ENCODE data around the gene ANO6. TPM values are rescaled to one million over a fixed set of nuclear protein-coding genes. Genes with fewer than 3 reads are reported as not detected.
"Not testable (repeated sequence)": the region's sequence is repeated elsewhere in the genome, so short reads cannot be mapped to it uniquely, and the experiment has no call there.

Gene ANO6, protein sequence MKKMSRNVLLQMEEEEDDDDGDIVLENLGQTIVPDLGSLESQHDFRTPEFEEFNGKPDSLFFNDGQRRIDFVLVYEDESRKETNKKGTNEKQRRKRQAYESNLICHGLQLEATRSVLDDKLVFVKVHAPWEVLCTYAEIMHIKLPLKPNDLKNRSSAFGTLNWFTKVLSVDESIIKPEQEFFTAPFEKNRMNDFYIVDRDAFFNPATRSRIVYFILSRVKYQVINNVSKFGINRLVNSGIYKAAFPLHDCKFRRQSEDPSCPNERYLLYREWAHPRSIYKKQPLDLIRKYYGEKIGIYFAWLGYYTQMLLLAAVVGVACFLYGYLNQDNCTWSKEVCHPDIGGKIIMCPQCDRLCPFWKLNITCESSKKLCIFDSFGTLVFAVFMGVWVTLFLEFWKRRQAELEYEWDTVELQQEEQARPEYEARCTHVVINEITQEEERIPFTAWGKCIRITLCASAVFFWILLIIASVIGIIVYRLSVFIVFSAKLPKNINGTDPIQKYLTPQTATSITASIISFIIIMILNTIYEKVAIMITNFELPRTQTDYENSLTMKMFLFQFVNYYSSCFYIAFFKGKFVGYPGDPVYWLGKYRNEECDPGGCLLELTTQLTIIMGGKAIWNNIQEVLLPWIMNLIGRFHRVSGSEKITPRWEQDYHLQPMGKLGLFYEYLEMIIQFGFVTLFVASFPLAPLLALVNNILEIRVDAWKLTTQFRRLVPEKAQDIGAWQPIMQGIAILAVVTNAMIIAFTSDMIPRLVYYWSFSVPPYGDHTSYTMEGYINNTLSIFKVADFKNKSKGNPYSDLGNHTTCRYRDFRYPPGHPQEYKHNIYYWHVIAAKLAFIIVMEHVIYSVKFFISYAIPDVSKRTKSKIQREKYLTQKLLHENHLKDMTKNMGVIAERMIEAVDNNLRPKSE
- total RNA-seq = 32.0 and 34.0 TPM in 2 replicates
- long read RNA-seq, full-length matches to known transcripts = 4 of 48 reads
- long read RNA-seq, partial matches to known transcripts = 30 of 48 reads
- long read RNA-seq, other reads (novel, unspliced or antisense) = 14 of 48 reads

DNA sequence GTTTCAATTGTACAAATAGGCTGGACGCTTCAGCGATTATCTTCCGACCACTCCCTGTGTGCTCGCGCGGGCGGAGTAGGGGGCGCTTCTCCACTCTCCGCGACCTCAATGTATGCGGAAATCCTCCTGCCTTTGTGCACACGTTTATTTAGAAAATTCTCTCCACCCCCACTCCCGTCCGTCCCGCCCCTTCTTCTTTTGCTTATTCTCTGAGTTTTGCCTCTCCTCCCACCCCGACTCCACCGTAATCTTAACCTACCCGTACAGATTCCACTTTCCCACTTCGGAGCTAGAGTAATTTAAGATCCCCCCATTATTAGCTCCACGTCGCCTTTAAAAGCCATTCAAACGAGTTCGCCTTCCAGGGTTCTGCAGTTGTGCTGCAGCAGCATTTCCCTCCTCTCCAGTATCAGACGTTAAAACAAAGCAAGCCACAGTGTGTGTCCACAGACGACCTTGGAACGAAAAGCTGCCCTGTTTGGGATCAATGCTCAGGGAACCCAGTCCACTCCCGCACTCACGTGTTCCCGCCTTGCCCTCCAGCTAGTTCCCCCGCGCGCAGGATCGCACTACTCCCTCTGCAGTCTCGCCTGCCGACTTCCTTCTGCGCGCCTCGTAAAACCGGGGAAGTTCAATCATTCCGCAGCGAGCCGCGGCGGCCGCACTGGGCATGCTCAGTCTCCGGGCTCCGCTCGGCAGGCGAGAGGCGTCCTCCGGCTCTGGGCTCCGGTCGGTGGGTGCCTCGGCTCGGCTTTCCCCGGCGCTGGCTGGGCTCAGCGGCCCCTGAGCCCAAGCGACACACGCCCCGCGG, at the start of gene ANO6:
Gene ANO6, plus strand, starts transcription at position 677 of the 811 bp plus-strand sequence. CDS start 227 bp downstream, outside the sequence.
- Mint-ChIP-seq H3K36me3 (ENCODE audit: low read depth) (no peaks in the 10 kb centered on the region), H3K4me1 (peaks cover 51% of the 10 kb centered on the region), H3K9me3 (no peaks in the 10 kb centered on the region), H3K4me3 (peak within 1 kb of the TSS; percentile 99), H3K27me3 (ENCODE audit: low read depth) (no peaks in the 10 kb centered on the region), H3K27ac (ENCODE audit: unreplicated experiment) (peak within 1 kb of the TSS; percentile 99)
- peak; percentile 79 for DNase-seq (ENCODE audit: low read depth, low spot score)
- TF ChIP-seq, protein P1, sequence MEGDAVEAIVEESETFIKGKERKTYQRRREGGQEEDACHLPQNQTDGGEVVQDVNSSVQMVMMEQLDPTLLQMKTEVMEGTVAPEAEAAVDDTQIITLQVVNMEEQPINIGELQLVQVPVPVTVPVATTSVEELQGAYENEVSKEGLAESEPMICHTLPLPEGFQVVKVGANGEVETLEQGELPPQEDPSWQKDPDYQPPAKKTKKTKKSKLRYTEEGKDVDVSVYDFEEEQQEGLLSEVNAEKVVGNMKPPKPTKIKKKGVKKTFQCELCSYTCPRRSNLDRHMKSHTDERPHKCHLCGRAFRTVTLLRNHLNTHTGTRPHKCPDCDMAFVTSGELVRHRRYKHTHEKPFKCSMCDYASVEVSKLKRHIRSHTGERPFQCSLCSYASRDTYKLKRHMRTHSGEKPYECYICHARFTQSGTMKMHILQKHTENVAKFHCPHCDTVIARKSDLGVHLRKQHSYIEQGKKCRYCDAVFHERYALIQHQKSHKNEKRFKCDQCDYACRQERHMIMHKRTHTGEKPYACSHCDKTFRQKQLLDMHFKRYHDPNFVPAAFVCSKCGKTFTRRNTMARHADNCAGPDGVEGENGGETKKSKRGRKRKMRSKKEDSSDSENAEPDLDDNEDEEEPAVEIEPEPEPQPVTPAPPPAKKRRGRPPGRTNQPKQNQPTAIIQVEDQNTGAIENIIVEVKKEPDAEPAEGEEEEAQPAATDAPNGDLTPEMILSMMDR (conservative IDR thresholded peaks at IDR 0.05) = peak; percentile 50

DNA sequence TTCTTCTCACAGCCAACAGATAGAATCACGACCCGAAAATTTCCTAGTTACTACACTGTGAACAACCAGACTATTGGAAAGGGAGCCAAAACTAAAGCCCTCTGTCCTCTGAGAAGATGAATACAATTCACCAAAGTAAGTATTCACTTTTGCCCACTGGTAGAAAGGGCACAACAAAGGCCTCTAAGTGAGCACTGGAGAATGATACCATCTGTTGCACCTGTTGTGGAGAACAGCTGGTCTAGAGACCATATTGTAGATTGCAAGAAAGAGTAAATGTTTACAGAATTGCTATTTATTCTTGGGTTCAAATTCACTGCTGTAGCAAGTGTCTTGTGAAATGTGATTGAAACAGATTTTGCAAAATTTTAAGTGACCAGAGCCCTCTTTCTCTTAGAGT, 46.9 kb upstream of the ANO6 start:
- TF ChIP-seq, protein P1 (conservative IDR thresholded peaks at IDR 0.05) = no peak
- peaks cover 7% of the 10 kb centered on the region for H3K9me3 Mint-ChIP-seq
- H3K4me1 Mint-ChIP-seq = no peaks in the 10 kb centered on the region
- H3K27me3 Mint-ChIP-seq (ENCODE audit: low read depth) = no peaks in the 10 kb centered on the region
- H3K4me3 Mint-ChIP-seq = no peak overlapping the region
- H3K27ac Mint-ChIP-seq (ENCODE audit: unreplicated experiment) = no peak overlapping the region
- peaks cover 3% of the 10 kb centered on the region for H3K36me3 Mint-ChIP-seq (ENCODE audit: low read depth)
- no peak for DNase-seq (ENCODE audit: low read depth, low spot score)

DNA sequence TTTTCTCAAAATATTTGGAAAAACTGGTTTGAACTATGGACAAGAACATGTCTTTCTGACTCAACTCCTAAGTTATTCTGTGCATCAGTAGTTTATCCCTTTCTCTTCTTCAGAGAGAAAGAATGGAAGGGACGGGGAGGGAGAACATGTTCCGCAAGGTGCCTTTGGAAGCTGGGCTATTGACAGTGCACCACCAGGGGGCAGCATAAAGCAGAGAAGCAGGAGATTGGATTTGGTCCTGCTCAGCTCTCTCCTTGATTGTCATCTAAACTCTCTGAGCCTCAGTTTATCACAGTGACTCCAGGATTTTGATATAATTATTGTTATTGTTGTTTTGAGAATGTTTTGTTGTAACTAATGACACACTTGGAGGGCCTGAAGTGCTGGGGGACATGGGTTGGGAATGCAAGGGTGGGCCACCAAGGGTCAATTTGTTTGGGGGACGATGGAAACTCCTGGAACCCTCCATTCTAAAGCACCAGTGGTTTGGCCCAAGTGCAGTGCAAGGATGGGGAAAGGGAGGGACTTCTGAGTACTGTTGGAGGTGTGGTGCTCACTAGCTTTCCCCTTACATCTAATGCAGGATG, 45.3 kb upstream of the ANO6 start:
- H3K27ac Mint-ChIP-seq (ENCODE audit: unreplicated experiment) = no peak overlapping the region
- H3K4me1 Mint-ChIP-seq = no peaks in the 10 kb centered on the region

DNA sequence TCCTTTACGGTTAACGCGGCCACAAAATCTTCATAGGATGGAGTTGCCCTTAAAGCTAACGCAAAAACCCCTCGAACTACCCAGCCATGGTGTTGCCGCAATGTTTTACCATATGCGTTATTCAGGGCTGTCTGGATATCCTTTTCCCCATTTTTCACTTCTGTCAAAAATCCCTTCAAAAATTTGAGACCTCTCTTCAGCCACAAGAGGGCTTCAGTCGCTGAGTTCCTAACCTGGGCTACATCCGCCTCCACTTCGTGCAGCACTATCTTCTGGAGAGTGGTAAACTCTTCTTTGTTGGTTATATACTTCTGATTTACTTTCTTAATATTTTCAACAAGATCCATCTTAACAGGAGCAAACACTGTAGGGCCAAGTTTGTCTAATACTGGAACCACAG, 42.6 kb upstream of the ANO6 start:
- not testable (repeated sequence) for H3K4me3 Mint-ChIP-seq; H3K4me1 Mint-ChIP-seq; H3K27me3 Mint-ChIP-seq (ENCODE audit: low read depth); DNase-seq (ENCODE audit: low read depth, low spot score); H3K27ac Mint-ChIP-seq (ENCODE audit: unreplicated experiment)
- TF ChIP-seq, protein P1 (conservative IDR thresholded peaks at IDR 0.05) = peak; percentile 48
- peaks cover 16% of the 10 kb centered on the region for H3K9me3 Mint-ChIP-seq
- peaks cover 27% of the 10 kb centered on the region for H3K36me3 Mint-ChIP-seq (ENCODE audit: low read depth)

More for the DNA sequence above, 45.3 kb upstream of the ANO6 start:
- Mint-ChIP-seq H3K9me3 (peaks cover 8% of the 10 kb centered on the region), H3K36me3 (ENCODE audit: low read depth) (peaks cover 11% of the 10 kb centered on the region), H3K27me3 (ENCODE audit: low read depth) (no peaks in the 10 kb centered on the region), H3K4me3 (no peak overlapping the region)
- DNase-seq (ENCODE audit: low read depth, low spot score) = peak; percentile 84
- TF ChIP-seq, protein P1 (conservative IDR thresholded peaks at IDR 0.05) = peak; percentile 94

Measured in neural crest cell (in vitro differentiated cells).